RWPE2 (cell line): ENCODE measurements around the gene PRRX1.

ENCODE experiments used
- ATAC-seq: fragments of 200-7000 bp; cut with Tn5 transposase; 3 replicates; pipeline ENCODE4 v1.9.1; 2021; ENCODE audit warnings: low read depth
- DNase-seq: peaks from one replicate; pipeline ENCODE4 v3.0.0-alpha.2; 2020; ENCODE audit warnings: low spot score
- H3K27ac ChIP-seq: fragments of 450-650 bp; 2 replicates; pipeline ENCODE4 v1.5.1; 2017; ENCODE audit warnings: mild to moderate bottlenecking; ENCODE audit not compliant: poor library complexity, severe bottlenecking
- H3K27me3 ChIP-seq: fragments of 250-450 bp; sonication (Bioruptor Pico); 2 replicates; pipeline ENCODE4 v1.5.1; 2021; ENCODE audit warnings: mild to moderate bottlenecking, moderate library complexity; ENCODE audit not compliant: insufficient read depth, poor library complexity, severe bottlenecking
- H3K36me3 ChIP-seq: fragments of 250-450 bp; sonication (Bioruptor Pico); 2 replicates; pipeline ENCODE4 v1.5.1; 2020; ENCODE audit warnings: low read depth, mild to moderate bottlenecking, moderate library complexity
- H3K4me1 ChIP-seq: fragments of 250-450 bp; sonication (Bioruptor Pico); 2 replicates; pipeline ENCODE4 v1.5.1; 2021; ENCODE audit warnings: mild to moderate bottlenecking, moderate library complexity; ENCODE audit not compliant: insufficient read depth, poor library complexity, severe bottlenecking
- H3K4me3 ChIP-seq: fragments of 250-450 bp; sonication (Bioruptor Pico); 2 replicates; pipeline ENCODE4 v1.5.1; 2021; ENCODE audit warnings: mild to moderate bottlenecking, moderate library complexity; ENCODE audit not compliant: severe bottlenecking
- H3K9me3 ChIP-seq: fragments of 250-450 bp; sonication (Bioruptor Pico); 2 replicates; pipeline ENCODE4 v1.5.1; 2021; ENCODE audit warnings: mild to moderate bottlenecking, moderate library complexity; ENCODE audit not compliant: severe bottlenecking
- TF ChIP-seq, protein P1 (sequence below): fragments of 450-650 bp; IDR thresholded peaks from one replicate; pipeline ENCODE4 v1.5.1; 2017; ENCODE audit warnings: mild to moderate bottlenecking, moderate library complexity; ENCODE audit not compliant: poor library complexity, severe bottlenecking

PRRX1 gene

DNA sequence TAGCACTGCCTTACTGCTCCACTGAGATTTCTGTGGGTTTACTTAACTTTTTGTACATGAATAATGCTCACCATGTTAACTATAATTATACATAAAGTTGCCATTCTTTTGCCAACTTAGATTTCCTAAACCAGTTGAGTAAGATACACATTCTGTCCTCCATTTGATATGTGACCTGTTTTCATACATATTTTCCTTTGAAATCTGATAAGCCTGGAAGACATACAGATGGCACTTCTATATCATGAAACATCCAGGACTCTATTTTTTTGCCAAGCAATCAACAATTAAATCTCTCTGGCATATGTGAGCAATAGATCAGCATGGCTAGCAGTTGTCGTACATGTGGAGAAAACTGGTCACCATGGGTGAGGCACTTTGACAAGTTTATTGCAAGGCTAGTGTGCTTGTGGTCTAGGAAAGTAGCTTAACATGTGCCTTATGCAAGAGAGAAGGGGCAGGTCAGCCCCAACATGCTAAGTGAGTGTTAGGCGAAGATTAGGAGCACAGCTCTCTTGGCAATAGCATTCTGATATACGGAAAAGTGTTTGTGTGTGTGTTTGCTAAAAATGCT is 14.2 kb downstream of the PRRX1 start:
- TF ChIP-seq, protein P1, sequence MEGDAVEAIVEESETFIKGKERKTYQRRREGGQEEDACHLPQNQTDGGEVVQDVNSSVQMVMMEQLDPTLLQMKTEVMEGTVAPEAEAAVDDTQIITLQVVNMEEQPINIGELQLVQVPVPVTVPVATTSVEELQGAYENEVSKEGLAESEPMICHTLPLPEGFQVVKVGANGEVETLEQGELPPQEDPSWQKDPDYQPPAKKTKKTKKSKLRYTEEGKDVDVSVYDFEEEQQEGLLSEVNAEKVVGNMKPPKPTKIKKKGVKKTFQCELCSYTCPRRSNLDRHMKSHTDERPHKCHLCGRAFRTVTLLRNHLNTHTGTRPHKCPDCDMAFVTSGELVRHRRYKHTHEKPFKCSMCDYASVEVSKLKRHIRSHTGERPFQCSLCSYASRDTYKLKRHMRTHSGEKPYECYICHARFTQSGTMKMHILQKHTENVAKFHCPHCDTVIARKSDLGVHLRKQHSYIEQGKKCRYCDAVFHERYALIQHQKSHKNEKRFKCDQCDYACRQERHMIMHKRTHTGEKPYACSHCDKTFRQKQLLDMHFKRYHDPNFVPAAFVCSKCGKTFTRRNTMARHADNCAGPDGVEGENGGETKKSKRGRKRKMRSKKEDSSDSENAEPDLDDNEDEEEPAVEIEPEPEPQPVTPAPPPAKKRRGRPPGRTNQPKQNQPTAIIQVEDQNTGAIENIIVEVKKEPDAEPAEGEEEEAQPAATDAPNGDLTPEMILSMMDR: no peak
- ATAC-seq: no peak
- no peaks in the 10 kb centered on the region for H3K9me3 ChIP-seq
- H3K27ac ChIP-seq: no peak overlapping the region
- no peaks in the 10 kb centered on the region for H3K36me3 ChIP-seq
- no peaks in the 10 kb centered on the region for H3K4me1 ChIP-seq
- no peak overlapping the region for H3K4me3 ChIP-seq
- no peak for DNase-seq
- peaks cover 3% of the 10 kb centered on the region for H3K27me3 ChIP-seq

DNA sequence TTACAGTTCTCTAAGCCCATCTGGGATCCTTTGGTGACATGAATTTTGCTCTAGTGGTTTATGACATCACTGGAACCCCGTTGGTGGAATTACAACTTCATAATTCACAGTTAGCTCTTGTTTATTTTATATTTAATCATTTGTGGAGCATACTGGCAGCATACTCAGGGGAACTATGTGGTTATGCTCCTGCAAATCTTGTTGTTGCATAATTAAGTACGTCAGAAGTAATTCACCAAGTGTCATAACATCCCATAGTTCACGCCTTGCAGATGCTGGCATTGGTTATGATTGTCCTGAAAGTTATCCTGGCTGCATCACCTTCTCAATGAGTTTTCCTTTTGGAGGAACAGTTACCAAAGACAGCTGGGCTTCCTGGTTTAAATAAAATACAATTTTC is 16.5 kb downstream of the PRRX1 start:
- Histone ChIP-seq H3K27me3 (no peaks in the 10 kb centered on the region), H3K27ac (no peak overlapping the region), H3K4me3 (no peak overlapping the region), H3K9me3 (no peaks in the 10 kb centered on the region), H3K36me3 (no peaks in the 10 kb centered on the region), H3K4me1 (no peaks in the 10 kb centered on the region)
- no peak for DNase-seq
- no peak for ATAC-seq
- TF ChIP-seq, protein P1: no peak

DNA sequence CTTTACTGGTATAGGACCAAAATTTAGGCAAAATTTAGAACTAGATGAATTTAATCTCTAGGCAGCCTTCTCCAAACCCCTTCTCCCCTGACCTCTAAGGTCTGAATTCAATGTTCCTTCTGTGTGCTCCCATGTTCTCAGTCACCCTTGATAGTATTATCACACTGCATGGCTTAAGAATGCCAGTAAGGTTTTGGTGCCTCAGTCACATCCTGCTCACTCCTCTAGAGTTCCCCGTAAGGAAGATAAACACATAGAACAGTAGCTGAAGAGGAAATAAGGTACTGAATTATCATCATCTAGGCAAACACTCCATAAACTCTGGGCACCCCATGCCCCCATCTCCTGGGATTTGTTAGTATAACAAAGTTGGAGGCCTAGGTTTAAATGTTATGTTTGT is 18.2 kb downstream of the PRRX1 start:
- no peak for DNase-seq
- TF ChIP-seq, protein P1: no peak
- Histone ChIP-seq H3K27me3 (no peaks in the 10 kb centered on the region), H3K4me1 (no peaks in the 10 kb centered on the region), H3K9me3 (no peaks in the 10 kb centered on the region), H3K36me3 (no peaks in the 10 kb centered on the region), H3K4me3 (no peak overlapping the region), H3K27ac (no peak overlapping the region)
- no peak for ATAC-seq

DNA sequence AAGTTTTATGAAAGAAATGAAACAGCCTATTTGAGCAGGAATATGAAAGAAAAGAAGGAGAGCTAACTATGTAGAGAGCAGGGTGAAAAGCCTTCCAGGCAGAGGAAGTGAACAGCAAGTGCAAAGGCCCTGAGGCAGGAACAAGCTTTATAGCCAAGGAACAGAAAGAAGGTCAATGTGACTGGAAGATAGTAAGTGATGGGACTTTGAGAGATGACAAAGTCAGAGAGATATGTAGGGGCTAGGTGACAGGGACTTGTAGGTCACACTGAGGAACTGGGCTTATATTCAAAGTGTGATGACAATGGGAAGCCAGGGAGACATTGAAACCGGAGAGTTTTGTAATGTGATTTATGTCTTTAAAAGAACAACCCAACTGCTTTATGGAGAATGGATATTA is 18.9 kb downstream of the PRRX1 start:
- no peak overlapping the region for H3K4me3 ChIP-seq
- no peak overlapping the region for H3K27ac ChIP-seq
- H3K4me1 ChIP-seq: no peaks in the 10 kb centered on the region
- H3K9me3 ChIP-seq: no peaks in the 10 kb centered on the region
- no peak for DNase-seq
- H3K27me3 ChIP-seq: no peaks in the 10 kb centered on the region
- no peaks in the 10 kb centered on the region for H3K36me3 ChIP-seq
- TF ChIP-seq, protein P1: no peak
- ATAC-seq: no peak

DNA sequence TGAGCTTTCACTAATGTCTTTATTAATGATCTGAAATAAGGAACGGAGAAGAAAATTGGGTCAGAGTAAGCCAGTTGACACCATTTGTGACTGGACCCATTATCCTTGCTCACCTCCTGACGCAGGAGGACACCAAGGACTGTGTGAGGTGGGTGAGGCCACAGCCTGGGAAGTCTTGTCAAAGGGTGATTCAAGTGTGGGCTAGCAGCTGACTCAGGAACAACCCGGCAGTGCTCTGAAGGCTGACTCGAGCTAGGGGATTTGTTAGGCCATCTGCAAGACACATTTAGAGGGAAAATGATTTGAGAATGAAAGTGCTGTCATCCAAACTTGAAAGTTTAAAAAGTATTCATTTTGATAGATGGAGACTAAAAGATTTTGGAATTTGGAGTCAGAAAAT is 21.2 kb downstream of the PRRX1 start:
- TF ChIP-seq, protein P1: no peak
- no peak for DNase-seq
- Histone ChIP-seq H3K4me3 (no peak overlapping the region), H3K27me3 (no peaks in the 10 kb centered on the region), H3K9me3 (no peaks in the 10 kb centered on the region), H3K27ac (no peak overlapping the region), H3K4me1 (no peaks in the 10 kb centered on the region), H3K36me3 (no peaks in the 10 kb centered on the region)
- ATAC-seq: no peak
